ENCODE results near the gene RNF133. TPM values are rescaled to one million over a fixed set of nuclear protein-coding genes. Genes with fewer than 3 reads are reported as not detected.

RNF133 gene
- total and polyA plus RNA-seq, 9 of the 15 experiments (the other 6 are each of a cell fraction or from before 2014, with no cell fraction given) = not detected

DNA sequence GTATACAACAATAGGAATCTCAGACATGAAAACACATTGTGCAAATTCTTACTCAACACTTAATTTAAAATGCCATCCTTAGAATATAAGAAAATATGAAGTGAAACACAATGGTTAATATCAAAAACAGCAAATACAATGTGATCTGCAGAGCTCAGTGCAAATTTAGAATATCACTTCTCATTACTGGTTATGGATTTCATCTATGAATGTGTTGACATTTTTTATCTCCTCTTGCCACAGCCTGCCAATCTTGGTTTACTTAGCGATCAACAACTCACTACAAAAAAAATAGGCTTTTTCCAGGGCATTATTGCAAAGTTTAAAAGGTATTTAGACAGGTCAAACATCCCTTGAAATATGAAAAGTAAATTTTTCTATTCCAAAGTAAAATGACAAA lies 28.8 kb upstream of the RNF133 start:
- ChIA-PET POLR2A (no interaction called here), CTCF (ENCODE audit: low intra/inter-chr PET ratio) (no interaction called here)
- BruUV-seq (replicated peaks) = no TSS peak
- in situ Hi-C loops (cut with MboI) (no loop called here), intact Hi-C loops (cut with micrococcal nuclease) (no loop called here)
- WGBS (ENCODE audit: insufficient coverage, low coverage, missing lambda C conversion rate) = 0% methylated on average over 1 of the region's 1 CpG
- Histone ChIP-seq H3K36me3 (ENCODE audit: control insufficient read depth, insufficient read depth, low read length) (no peaks in the 10 kb centered on the region), H3K9me3 (replicated peaks; ENCODE audit: control insufficient read depth, insufficient read depth, low read depth, low read length) (0 out of 2 replicates have a peak, but pooled peaks cover 3% of the 10 kb centered on the region), H3K9me1 (ENCODE audit: control insufficient read depth, insufficient read depth, low read length) (no peaks in the 10 kb centered on the region), H3K4me1 (replicated peaks in 1 of 2; ENCODE audit: control insufficient read depth in 2 of 2, insufficient read depth in 2 of 2, low read length in 2 of 2) (no peaks in the 10 kb centered on the region), H3K4me3 (no peak overlapping the region), H4K20me1 (replicated peaks; ENCODE audit: control insufficient read depth, insufficient read depth, low read length) (no peaks in the 10 kb centered on the region), H3K4me2 (ENCODE audit: insufficient read depth, low read length) (no peak overlapping the region), H3K79me2 (ENCODE audit: control insufficient read depth, insufficient read depth, low read length) (no peaks in the 10 kb centered on the region), H2AFZ (ENCODE audit: low read depth, low read length) (no peak overlapping the region), H3K27ac (ENCODE audit: extremely low read depth, low read depth, low read length) (no peak overlapping the region), H3K27me3 (ENCODE audit: control insufficient read depth in 2 of 2, insufficient read depth in 2 of 2, low read length in 2 of 2) (no peaks in the 10 kb centered on the region), H3K9ac (ENCODE audit: insufficient read depth in 1 of 2, low read depth in 2 of 2, low read length in 2 of 2) (no peak overlapping the region)
- DNase-seq (ENCODE audit: extremely low read depth in 1 of 4, low spot score in 3 of 4) (no peak), FAIRE-seq (no peak), ATAC-seq (no peak)
- TF ChIP-seq ZNF175 (CRISPR knock-in tag; IDR thresholded peaks at IDR 0.05; ENCODE audit: low read depth) = no peak
- TF ChIP-seq MCM7 (IDR thresholded peaks at IDR 0.05) = no peak
- no peak for TF ChIP-seq TEAD1 (CRISPR knock-in tag; IDR thresholded peaks at IDR 0.05)
- TF ChIP-seq, protein P1, sequence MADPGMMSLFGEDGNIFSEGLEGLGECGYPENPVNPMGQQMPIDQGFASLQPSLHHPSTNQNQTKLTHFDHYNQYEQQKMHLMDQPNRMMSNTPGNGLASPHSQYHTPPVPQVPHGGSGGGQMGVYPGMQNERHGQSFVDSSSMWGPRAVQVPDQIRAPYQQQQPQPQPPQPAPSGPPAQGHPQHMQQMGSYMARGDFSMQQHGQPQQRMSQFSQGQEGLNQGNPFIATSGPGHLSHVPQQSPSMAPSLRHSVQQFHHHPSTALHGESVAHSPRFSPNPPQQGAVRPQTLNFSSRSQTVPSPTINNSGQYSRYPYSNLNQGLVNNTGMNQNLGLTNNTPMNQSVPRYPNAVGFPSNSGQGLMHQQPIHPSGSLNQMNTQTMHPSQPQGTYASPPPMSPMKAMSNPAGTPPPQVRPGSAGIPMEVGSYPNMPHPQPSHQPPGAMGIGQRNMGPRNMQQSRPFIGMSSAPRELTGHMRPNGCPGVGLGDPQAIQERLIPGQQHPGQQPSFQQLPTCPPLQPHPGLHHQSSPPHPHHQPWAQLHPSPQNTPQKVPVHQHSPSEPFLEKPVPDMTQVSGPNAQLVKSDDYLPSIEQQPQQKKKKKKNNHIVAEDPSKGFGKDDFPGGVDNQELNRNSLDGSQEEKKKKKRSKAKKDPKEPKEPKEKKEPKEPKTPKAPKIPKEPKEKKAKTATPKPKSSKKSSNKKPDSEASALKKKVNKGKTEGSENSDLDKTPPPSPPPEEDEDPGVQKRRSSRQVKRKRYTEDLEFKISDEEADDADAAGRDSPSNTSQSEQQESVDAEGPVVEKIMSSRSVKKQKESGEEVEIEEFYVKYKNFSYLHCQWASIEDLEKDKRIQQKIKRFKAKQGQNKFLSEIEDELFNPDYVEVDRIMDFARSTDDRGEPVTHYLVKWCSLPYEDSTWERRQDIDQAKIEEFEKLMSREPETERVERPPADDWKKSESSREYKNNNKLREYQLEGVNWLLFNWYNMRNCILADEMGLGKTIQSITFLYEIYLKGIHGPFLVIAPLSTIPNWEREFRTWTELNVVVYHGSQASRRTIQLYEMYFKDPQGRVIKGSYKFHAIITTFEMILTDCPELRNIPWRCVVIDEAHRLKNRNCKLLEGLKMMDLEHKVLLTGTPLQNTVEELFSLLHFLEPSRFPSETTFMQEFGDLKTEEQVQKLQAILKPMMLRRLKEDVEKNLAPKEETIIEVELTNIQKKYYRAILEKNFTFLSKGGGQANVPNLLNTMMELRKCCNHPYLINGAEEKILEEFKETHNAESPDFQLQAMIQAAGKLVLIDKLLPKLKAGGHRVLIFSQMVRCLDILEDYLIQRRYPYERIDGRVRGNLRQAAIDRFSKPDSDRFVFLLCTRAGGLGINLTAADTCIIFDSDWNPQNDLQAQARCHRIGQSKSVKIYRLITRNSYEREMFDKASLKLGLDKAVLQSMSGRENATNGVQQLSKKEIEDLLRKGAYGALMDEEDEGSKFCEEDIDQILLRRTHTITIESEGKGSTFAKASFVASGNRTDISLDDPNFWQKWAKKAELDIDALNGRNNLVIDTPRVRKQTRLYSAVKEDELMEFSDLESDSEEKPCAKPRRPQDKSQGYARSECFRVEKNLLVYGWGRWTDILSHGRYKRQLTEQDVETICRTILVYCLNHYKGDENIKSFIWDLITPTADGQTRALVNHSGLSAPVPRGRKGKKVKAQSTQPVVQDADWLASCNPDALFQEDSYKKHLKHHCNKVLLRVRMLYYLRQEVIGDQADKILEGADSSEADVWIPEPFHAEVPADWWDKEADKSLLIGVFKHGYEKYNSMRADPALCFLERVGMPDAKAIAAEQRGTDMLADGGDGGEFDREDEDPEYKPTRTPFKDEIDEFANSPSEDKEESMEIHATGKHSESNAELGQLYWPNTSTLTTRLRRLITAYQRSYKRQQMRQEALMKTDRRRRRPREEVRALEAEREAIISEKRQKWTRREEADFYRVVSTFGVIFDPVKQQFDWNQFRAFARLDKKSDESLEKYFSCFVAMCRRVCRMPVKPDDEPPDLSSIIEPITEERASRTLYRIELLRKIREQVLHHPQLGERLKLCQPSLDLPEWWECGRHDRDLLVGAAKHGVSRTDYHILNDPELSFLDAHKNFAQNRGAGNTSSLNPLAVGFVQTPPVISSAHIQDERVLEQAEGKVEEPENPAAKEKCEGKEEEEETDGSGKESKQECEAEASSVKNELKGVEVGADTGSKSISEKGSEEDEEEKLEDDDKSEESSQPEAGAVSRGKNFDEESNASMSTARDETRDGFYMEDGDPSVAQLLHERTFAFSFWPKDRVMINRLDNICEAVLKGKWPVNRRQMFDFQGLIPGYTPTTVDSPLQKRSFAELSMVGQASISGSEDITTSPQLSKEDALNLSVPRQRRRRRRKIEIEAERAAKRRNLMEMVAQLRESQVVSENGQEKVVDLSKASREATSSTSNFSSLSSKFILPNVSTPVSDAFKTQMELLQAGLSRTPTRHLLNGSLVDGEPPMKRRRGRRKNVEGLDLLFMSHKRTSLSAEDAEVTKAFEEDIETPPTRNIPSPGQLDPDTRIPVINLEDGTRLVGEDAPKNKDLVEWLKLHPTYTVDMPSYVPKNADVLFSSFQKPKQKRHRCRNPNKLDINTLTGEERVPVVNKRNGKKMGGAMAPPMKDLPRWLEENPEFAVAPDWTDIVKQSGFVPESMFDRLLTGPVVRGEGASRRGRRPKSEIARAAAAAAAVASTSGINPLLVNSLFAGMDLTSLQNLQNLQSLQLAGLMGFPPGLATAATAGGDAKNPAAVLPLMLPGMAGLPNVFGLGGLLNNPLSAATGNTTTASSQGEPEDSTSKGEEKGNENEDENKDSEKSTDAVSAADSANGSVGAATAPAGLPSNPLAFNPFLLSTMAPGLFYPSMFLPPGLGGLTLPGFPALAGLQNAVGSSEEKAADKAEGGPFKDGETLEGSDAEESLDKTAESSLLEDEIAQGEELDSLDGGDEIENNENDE (IDR thresholded peaks at IDR 0.05; ENCODE audit: low read depth, low read length) = no peak

All from K562 (cell line).